HCT116 (cell line): ENCODE results near the gene DTWD2.

ENCODE experiments used
- CTCF ChIP-seq, 3 experiments: fragments of 200-600 bp in 1 of 3; sonication (generic) in 1 of 3; IDR thresholded peaks in 2 of 3; conservative IDR thresholded peaks in 1 of 3; 2 replicates each; pipeline ENCODE4 v1.5.1; 2012 to 2017; ENCODE audit warnings: low read depth in 2 of 3, low read length in 2 of 3, antibody characterized with exemption in 1 of 3, borderline replicate concordance in 1 of 3, control low read depth in 1 of 3, mild to moderate bottlenecking in 1 of 3, mixed read lengths in 1 of 3, mixed run types in 1 of 3, moderate library complexity in 1 of 3; ENCODE audit not compliant: insufficient read depth in 1 of 3
- EZH2 ChIP-seq: fragments of 200-600 bp; sonication (generic); IDR thresholded peaks from 2 replicates; pipeline ENCODE4 v1.6.1; 2017; ENCODE audit warnings: antibody characterized with exemption, mixed run types
- FOSL1 ChIP-seq: IDR thresholded peaks from 2 replicates; pipeline ENCODE4 v1.6.1; 2012; ENCODE audit warnings: low read depth
- MAX ChIP-seq: IDR thresholded peaks from 2 replicates; pipeline ENCODE4 v1.6.1; 2012
- POLR2A ChIP-seq: IDR thresholded peaks from 2 replicates; pipeline ENCODE4 v1.7.0; 2011; ENCODE audit warnings: borderline replicate concordance; ENCODE audit not compliant: insufficient read depth, insufficient read length; ENCODE audit errors: extremely low read depth
- POLR2AphosphoS5 ChIP-seq: IDR thresholded peaks from 2 replicates; pipeline ENCODE4 v1.6.1; 2011; ENCODE audit warnings: mild to moderate bottlenecking, low read depth, low read length, moderate library complexity
- REST ChIP-seq: IDR thresholded peaks from 2 replicates; pipeline ENCODE4 v1.6.1; 2012; ENCODE audit warnings: low read depth
- TCF7L2 ChIP-seq: IDR thresholded peaks from 2 replicates; pipeline ENCODE4 v1.7.0; 2011; ENCODE audit warnings: borderline replicate concordance, inconsistent platforms; ENCODE audit not compliant: insufficient read depth, insufficient read length; ENCODE audit errors: extremely low read depth
- ZBTB33 ChIP-seq: IDR thresholded peaks from 2 replicates; pipeline ENCODE4 v1.6.1; 2011; ENCODE audit warnings: mild to moderate bottlenecking, low read length, moderate library complexity; ENCODE audit not compliant: insufficient replicate concordance; ENCODE audit errors: extremely low read depth

- no peak for TF ChIP-seq EZH2
- no peak for TF ChIP-seq CTCF (IDR thresholded peaks at IDR 0.05 in 2 of 3, conservative IDR thresholded peaks at IDR 0.05 in 1 of 3; ENCODE audit: borderline replicate concordance in 1 of 3, insufficient read depth in 1 of 3, low read depth in 2 of 3, low read length in 2 of 3)
- TF ChIP-seq ZBTB33, result no peak
- TF ChIP-seq MAX, result no peak
- no peak for TF ChIP-seq REST
- TF ChIP-seq FOSL1, result no peak
- TF ChIP-seq POLR2A, result no peak
- TF ChIP-seq TCF7L2, result no peak
- no peak for TF ChIP-seq POLR2AphosphoS5
Measured at GRCh38 chr5:118902656-118903438, 85.5 kb downstream of the DTWD2 start.
